GM12865 (cell line): ENCODE data around the gene CDH23.

ENCODE experiments used
- DNase-seq: peaks from one replicate; pipeline ENCODE4 v3.0.0; 2010; ENCODE audit warnings: low read depth
- H3K4me3 ChIP-seq: 2 replicates; pipeline ENCODE4 v1.5.1; 2011; ENCODE audit warnings: mild to moderate bottlenecking, low read depth, low read length, control low read depth
- TF ChIP-seq, protein P1 (sequence below): IDR thresholded peaks from 2 replicates; pipeline ENCODE4 v1.5.1; 2011; ENCODE audit warnings: low read length, control low read depth, low read depth, inconsistent platforms; ENCODE audit not compliant: insufficient read depth; ENCODE audit errors: missing control alignments

CDH23 gene

DNA sequence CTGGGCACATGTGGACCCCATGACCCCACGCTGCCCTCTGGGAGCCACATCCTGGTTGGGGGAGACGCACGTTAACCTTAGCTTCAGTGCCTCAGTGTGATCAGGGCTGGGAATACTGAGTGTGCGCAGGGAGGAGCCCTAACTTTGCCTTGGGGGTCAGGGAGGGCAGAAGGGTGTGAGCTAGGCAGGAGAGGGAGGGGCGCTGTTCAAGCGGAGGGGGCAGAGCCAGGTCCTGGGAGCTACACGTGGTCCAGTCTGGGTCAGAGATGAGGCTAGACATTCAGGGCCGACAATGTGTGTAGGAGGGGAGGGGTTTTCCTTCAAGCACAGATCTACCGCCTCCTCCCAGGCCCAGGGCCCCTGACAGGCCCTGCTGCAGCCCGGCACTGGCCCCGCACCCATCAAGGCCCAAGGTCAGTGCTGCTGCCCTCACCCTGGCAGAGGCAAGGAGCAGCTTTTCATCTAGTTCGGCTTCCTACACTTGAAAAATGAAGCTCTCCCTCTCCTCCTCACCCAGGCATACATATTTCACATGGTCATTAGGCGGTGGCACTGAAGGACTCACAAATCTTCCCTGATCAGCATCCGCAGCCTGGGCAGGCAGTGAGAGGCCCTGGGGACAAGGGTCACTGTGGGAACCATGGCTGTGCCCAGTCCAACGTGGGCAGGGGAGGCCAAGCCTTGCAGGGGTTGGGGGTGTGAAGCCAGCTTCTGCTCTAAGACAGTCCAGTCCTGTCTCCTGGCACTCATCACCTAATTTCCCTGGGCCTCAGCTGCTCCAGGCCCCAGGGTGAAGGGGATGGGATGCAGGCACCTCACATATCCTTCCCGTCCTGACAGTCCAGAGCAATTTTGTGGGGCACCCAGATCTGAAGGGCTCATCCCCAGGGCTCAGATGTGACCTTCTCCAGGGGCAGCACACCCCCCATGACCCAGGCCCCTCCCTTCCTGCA lies 275.6 kb downstream of the CDH23 start:
- no peak overlapping the region for H3K4me3 ChIP-seq
- DNase-seq = no peak
- TF ChIP-seq, protein P1, sequence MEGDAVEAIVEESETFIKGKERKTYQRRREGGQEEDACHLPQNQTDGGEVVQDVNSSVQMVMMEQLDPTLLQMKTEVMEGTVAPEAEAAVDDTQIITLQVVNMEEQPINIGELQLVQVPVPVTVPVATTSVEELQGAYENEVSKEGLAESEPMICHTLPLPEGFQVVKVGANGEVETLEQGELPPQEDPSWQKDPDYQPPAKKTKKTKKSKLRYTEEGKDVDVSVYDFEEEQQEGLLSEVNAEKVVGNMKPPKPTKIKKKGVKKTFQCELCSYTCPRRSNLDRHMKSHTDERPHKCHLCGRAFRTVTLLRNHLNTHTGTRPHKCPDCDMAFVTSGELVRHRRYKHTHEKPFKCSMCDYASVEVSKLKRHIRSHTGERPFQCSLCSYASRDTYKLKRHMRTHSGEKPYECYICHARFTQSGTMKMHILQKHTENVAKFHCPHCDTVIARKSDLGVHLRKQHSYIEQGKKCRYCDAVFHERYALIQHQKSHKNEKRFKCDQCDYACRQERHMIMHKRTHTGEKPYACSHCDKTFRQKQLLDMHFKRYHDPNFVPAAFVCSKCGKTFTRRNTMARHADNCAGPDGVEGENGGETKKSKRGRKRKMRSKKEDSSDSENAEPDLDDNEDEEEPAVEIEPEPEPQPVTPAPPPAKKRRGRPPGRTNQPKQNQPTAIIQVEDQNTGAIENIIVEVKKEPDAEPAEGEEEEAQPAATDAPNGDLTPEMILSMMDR = no peak

DNA sequence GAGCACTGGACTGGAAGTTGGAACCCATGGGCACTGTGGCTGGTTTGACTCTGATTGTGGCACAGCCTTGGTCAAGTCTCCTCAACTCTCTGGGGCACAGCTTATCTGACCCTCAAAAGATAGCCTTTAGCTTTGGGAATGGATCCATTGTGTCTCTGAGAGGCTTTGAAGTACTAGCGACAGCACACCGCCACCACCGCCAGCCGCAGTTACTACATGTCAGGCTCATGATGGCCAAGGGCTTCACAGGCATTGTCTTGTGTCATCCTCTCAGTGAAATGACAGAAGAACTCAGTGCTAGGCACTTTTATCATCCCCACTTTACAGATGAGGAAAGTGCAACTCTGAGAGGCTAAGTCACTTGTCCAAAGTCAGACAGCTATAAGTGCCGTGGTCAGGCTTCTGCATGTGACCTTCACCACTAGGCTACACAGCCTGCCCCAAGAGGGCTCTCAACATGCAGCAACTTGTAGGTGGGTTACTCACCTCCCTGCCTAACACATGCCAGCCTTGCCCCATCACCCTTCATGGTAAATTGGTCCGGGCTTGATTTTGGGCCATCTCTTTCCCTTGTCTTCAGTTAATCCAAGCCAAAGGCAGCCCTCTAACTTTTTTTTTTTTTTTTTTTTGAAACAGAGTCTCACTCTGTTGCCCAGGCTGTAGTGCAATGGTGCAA lies 278.7 kb downstream of the CDH23 start:
- DNase-seq = no peak
- TF ChIP-seq, protein P1 = no peak
- no peak overlapping the region for H3K4me3 ChIP-seq

DNA sequence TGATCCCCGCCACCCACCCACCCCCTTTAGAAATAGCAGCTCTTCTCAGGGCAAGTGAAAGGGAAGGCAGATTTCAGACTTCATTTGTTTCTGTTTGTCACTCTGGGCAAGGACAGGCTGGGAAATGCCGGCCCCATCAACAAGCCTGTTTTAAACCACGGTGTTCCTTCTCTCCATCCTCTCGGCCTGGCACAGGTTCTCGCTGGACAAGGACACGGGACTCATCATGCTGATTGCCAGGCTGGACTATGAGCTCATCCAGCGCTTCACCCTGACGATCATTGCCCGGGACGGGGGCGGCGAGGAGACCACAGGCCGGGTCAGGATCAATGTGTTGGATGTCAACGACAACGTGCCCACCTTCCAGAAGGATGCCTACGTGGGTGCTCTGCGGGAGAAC lies 280.5 kb downstream of the CDH23 start:
- H3K4me3 ChIP-seq = no peak overlapping the region
- DNase-seq = no peak
- TF ChIP-seq, protein P1 = no peak

DNA sequence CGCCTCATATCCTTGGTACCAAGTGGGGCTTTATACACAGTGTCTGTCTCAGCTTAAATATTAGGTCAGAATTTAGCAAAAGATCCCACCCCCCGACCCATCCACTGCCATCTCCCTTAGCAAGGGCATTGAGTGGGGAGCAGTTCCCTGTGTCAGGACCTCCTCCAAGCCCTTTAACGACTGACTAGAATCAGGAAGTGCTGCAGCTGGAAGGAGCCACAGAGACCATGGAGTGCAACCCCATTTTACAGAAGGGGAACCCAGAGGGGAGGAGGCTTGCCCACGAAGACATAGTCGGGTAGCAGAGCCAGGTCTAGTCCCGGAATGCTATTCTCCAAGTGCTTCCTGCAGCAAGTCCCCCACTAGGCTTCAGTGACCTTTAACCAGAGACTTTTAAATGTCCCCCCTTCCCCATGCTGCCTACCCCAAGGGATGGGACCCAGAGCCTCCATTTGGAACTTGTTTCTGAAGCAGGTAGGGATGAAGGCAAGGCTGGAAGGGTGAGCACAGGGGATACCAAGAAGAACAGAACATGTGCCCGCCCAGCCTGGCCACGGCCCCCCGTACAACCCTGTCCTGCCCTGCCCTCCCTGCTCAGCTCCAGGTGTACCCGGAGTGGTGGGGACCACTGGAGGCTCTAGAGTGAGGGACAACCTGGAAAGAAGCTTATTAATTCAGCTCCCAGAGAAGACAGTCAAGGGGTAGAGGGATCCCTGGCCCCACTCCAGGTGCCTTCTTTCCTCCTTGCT lies 281.5 kb downstream of the CDH23 start:
- DNase-seq = no peak
- TF ChIP-seq, protein P1 = no peak
- no peak overlapping the region for H3K4me3 ChIP-seq

DNA sequence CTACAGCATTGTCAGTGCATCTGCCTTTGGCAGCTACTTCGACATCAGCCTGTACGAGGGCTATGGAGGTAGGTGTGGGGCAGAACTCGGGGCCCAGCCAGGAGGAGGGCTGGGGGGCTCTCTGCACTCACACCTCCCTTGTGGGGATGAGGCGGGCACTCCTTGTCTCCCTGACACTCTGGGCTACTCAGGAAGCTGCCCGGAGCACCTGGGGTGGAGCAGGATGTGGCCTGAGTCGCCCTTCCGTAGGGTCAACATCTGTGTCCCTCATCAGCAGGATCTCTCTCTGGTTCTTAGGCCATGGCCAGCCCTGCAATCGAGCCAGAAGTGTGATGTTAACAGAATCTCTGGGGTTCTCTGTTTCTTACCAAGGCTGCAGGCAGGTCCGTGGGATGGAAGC lies 282.7 kb downstream of the CDH23 start:
- H3K4me3 ChIP-seq = no peak overlapping the region
- TF ChIP-seq, protein P1 = no peak
- no peak for DNase-seq

DNA sequence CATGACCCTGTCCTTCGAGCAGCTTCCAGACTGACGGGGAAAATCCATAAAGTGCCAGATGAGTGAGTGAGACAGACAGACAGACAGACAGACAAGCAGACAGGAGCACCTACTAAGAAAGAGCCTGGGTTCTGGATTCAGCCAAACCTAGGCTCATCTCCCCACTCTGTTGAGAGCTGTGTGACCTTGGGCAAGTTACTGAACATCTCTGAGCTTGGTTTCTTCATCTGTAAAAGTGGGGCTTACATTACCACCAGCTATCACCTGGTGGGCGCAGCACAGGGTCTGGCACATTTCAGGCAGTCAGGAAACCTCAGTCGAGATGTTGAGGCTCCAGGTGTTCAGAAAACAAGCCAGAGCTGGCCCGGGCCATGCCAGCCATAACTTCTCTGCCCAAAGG lies 285.3 kb downstream of the CDH23 start:
- no peak overlapping the region for H3K4me3 ChIP-seq
- DNase-seq = no peak
- TF ChIP-seq, protein P1 = no peak
